Measurements from ENCODE around the gene GAMT. TPM values are rescaled to one million over a fixed set of nuclear protein-coding genes. Genes with fewer than 3 reads are reported as not detected.
A peak's percentile ranks its signal among the peaks of the same experiment; 100 is the strongest.

The GAMT gene
- total RNA-seq, 1 donor from 2014 or later, result 7.8 TPM

GRCh38 chr19:1355568-1356507, 45.5 kb downstream of the GAMT start:
- H3K4me3 ChIP-seq, result peak overlapping the region; percentile 84
- peaks cover 26% of the 10 kb centered on the region for H3K4me1 ChIP-seq
- H3K27ac ChIP-seq, result peak overlapping the region; percentile 7
- no peaks in the 10 kb centered on the region for H3K9me3 ChIP-seq
- TF ChIP-seq CTCF (IDR thresholded peaks at IDR 0.05), result no peak
- intact Hi-C loops (cut with DNase I), result no loop called here
- DNase-seq, result no peak
- ATAC-seq, result no peak
- H3K27me3 ChIP-seq (ENCODE audit: low read depth), result no peaks in the 10 kb centered on the region
- peaks cover 43% of the 10 kb centered on the region for H3K36me3 ChIP-seq

- peak; percentile 40 to 54 for ATAC-seq
- intact Hi-C loops (cut with DNase I), result no loop called here
Observed at GRCh38 chr19:1354970-1355567, 46.3 kb downstream of the GAMT start.

GRCh38 chr19:1353144-1353543, 48.2 kb downstream of the GAMT start:
- Histone ChIP-seq H3K4me3 (no peak overlapping the region), H3K4me1 (peaks cover 20% of the 10 kb centered on the region), H3K27ac (no peak overlapping the region), H3K9me3 (no peaks in the 10 kb centered on the region), H3K36me3 (peaks cover 16% of the 10 kb centered on the region), H3K27me3 (ENCODE audit: low read depth) (peaks cover 10% of the 10 kb centered on the region)
- no peak for ATAC-seq
- no peak for DNase-seq
- TF ChIP-seq CTCF (IDR thresholded peaks at IDR 0.05), result no peak
- intact Hi-C loops (cut with DNase I), result no loop called here

More at GRCh38 chr19:1354970-1355567, 46.3 kb downstream of the GAMT start:
- Histone ChIP-seq H3K36me3 (peaks cover 35% of the 10 kb centered on the region), H3K27me3 (ENCODE audit: low read depth) (no peaks in the 10 kb centered on the region), H3K27ac (peak overlapping the region; percentile 69), H3K4me3 (peak overlapping the region; percentile 84), H3K9me3 (no peaks in the 10 kb centered on the region), H3K4me1 (peaks cover 20% of the 10 kb centered on the region)
- DNase-seq, result no peak
- no peak for TF ChIP-seq CTCF (IDR thresholded peaks at IDR 0.05)

GRCh38 chr19:1351381-1351851, 49.9 kb downstream of the GAMT start:
- ATAC-seq (no peak), DNase-seq (no peak)
- H3K36me3 ChIP-seq, result no peaks in the 10 kb centered on the region
- H3K4me3 ChIP-seq, result no peak overlapping the region
- no peak for TF ChIP-seq CTCF (IDR thresholded peaks at IDR 0.05)
- intact Hi-C loops (cut with DNase I), result no loop called here
- H3K4me1 ChIP-seq, result peaks cover 14% of the 10 kb centered on the region
- H3K27me3 ChIP-seq (ENCODE audit: low read depth), result peaks cover 10% of the 10 kb centered on the region
- H3K27ac ChIP-seq, result no peak overlapping the region
- no peaks in the 10 kb centered on the region for H3K9me3 ChIP-seq

- TF ChIP-seq CTCF (IDR thresholded peaks at IDR 0.05), result no peak
- ATAC-seq, result no peak
- no peak overlapping the region for H3K27ac ChIP-seq
Observed at GRCh38 chr19:1350867-1351266, 50.5 kb downstream of the GAMT start.

More at GRCh38 chr19:1350867-1351266, 50.5 kb downstream of the GAMT start:
- Histone ChIP-seq H3K27me3 (ENCODE audit: low read depth) (peaks cover 10% of the 10 kb centered on the region), H3K4me3 (no peak overlapping the region), H3K4me1 (peaks cover 9% of the 10 kb centered on the region), H3K36me3 (no peaks in the 10 kb centered on the region), H3K9me3 (no peaks in the 10 kb centered on the region)
- intact Hi-C loops (cut with DNase I), result no loop called here
- no peak for DNase-seq

All from lower lobe of right lung (tissue), 2 donors.